SK-N-SH treated with all-trans-retinoic acid at 6 μM for 48 hours (cell line): ENCODE measurements around the gene BACH1.

Experiments
- TF ChIP-seq, protein P1 (sequence below): fragments of 250-450 bp; sonication (Bioruptor Pico); IDR thresholded peaks from 2 replicates; pipeline ENCODE4 v1.8.0; 2021; ENCODE audit warnings: low read depth, mild to moderate bottlenecking, moderate library complexity, borderline replicate concordance
- TF ChIP-seq, protein P2 (sequence below): fragments of 250-450 bp; sonication (Bioruptor Pico); IDR thresholded peaks from 2 replicates; pipeline ENCODE4 v1.8.0; 2020; ENCODE audit warnings: mild to moderate bottlenecking, moderate library complexity, borderline replicate concordance

- TF ChIP-seq, protein P1, sequence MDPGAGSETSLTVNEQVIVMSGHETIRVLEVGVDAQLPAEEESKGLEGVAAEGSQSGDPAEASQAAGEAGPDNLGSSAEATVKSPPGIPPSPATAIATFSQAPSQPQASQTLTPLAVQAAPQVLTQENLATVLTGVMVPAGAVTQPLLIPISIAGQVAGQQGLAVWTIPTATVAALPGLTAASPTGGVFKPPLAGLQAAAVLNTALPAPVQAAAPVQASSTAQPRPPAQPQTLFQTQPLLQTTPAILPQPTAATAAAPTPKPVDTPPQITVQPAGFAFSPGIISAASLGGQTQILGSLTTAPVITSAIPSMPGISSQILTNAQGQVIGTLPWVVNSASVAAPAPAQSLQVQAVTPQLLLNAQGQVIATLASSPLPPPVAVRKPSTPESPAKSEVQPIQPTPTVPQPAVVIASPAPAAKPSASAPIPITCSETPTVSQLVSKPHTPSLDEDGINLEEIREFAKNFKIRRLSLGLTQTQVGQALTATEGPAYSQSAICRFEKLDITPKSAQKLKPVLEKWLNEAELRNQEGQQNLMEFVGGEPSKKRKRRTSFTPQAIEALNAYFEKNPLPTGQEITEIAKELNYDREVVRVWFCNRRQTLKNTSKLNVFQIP: no peak
- TF ChIP-seq, protein P2, sequence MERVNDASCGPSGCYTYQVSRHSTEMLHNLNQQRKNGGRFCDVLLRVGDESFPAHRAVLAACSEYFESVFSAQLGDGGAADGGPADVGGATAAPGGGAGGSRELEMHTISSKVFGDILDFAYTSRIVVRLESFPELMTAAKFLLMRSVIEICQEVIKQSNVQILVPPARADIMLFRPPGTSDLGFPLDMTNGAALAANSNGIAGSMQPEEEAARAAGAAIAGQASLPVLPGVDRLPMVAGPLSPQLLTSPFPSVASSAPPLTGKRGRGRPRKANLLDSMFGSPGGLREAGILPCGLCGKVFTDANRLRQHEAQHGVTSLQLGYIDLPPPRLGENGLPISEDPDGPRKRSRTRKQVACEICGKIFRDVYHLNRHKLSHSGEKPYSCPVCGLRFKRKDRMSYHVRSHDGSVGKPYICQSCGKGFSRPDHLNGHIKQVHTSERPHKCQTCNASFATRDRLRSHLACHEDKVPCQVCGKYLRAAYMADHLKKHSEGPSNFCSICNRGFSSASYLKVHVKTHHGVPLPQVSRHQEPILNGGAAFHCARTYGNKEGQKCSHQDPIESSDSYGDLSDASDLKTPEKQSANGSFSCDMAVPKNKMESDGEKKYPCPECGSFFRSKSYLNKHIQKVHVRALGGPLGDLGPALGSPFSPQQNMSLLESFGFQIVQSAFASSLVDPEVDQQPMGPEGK (CRISPR knock-in tag): no peak
Measured at GRCh38 chr21:29315131-29315749, 16.5 kb downstream of the BACH1 start.
